ENCODE data around the gene HABP4.
"Not testable (repeated sequence)": the region's sequence is repeated elsewhere in the genome, so short reads cannot be mapped to it uniquely, and the experiment has no call there.

HABP4 gene

DNA sequence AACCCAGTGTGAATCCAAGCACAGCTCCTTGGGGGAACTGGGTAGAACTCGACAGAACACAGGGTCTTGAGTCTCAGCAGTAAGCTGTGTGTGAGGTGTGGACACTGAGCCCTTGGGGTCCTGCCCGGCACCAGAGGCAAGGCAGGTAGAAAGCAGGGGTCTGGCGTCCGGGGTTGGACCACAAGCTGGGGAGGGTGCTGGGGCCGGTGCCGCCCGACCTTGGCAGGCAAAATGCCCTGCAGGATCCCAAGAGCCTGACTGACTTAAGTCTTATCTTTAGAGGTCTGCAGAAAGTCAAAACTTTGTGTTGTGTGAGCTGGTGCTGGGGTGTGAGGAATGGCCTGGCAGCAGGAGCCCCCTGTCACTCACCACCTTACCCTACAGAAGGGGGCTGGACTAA is 49.3 kb downstream of the HABP4 start:
- DNase-seq (ENCODE audit: low spot score): no peak

DNA sequence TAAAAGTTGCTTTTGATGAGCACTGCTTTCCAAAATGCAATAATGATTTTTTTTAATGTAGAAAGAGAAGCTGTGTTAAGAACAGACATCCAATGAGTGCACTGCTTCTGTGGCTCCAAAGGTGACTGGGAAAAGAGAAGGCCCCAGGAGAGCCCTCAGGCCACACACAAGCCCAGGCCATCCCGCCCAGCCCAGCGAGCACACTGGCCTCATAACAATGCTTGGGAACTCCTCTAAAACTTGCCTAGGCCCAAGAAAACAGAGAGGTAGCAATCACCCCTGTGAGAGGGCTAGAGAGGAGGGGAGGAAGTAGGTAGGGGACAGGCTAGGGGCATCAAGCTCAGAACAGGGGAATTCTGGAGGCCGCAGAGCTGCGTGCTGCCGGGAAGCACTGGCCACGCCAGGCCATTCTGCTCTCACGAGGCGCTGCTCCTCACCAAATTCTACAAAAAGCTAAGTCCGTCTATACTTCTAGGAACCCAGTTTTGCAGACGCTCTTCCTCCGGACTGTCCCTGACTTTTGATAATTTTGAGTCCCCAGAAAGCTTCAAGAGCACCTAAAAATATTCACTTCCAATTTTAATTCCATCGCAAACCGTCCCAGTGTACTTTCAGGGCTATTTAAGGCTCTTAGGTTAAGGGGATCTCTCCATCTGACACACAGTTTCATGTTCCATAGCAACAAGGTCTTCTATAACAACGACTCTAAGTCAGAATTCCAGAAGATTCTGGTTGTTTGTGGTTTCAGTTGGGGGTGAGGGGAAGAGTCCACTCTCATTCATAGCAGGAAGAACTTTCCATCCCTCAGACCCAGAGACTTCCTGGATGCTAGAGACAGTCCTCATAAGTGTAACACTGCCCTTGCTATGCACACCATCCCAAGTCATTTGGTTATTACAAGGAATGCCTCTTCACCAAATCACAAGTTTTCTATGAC is 51.0 kb downstream of the HABP4 start:
- DNase-seq (ENCODE audit: low spot score): no peak

DNA sequence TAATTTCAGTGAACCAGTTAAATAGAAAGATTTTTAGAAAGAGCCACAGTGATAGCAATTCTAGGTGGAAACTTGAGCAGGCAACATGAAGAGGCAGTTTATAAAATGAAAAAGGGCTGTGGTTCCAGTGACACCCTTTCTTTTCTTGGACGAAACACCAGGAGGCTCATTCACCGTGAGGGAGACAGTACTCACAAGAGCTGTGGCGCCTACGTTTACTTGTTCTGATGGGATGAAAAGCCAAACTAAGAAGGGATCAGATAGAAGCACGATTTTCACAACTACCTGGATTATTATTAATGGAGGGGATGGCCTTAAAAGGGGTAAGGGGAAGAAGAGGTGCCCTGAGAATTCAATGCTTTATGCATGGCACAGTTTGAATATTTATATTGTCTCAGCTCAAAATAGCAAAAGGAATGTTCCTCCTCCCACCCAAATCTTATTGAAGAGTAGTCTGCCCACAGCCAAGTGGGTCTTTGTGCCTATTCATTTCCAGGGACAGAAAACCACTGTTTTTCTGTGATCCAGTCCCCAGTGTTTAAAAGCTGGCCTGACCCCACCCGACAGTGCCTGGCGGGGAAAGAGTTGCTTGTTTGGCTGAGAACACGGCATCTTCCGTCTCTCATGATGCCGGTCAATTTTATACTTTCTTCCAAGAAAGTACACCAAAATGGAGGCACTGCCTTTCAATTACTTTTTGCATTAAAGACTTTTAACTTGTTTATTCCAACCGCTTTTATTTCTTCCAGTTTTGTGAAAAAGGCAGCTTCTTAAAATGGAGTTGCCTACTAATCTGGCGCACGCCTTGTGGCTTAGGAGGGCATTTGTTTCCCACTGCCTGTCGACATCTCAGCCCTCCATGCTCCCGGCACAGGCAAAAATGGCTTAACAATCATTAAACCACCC is 51.9 kb downstream of the HABP4 start:
- no peak for DNase-seq (ENCODE audit: low spot score)

DNA sequence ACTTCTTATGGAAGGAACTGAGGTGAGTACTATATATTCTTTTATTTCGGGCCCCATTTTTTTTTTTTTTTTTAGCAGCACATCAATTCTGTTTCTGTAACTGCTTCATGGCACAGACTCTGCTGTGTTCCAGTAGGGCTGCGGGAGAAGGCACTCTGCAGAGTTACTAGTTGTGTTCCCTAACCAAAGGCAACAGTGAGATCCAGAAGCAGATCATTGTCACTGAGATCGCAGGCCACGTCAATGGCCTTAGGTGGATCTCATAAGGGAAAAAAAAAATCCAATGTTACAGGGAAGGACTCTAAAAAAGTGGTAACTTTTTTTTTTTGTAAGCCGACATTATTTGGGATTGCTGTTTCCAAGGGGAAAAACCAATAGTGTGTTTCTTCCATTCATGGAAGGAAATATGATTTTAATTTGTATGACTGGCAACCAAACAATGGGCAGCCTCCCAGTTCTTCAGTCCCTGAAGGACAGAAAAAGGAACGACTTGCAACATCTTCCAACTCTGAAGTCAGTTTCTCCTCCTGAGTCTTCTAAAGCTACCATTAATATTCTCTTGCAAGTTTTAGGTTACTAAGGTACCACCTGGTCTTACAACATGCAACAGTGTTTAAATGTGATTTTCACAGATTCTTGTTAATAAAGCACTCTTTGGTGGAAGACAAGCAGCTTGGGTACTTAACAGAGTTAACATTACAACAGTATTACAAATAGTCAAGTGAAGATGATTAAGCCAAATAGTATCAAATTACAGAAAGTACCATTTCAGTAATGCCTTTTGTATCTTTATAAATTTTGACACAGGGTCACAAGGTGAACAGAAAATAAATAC is 52.8 kb downstream of the HABP4 start:
- no peak for DNase-seq (ENCODE audit: low spot score)

DNA sequence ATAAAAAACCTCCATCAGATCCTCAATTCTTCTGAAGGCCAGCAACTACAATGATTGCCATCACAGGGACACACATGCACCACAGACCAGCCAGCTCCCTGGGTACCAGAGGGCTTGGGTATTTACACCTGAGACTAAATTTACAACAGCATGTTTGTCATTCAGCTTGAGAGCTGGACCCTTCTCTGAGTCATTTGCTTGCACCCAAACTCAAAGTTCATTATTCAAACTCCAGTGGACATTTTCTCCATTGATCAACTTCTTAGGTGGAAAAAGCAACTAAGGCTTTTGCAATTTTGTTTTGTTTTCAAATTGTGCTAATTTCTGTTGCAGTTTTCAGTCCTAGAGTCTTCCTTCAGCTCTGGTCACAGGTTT is 53.4 kb downstream of the HABP4 start:
- not testable (repeated sequence) for DNase-seq (ENCODE audit: low spot score)

DNA sequence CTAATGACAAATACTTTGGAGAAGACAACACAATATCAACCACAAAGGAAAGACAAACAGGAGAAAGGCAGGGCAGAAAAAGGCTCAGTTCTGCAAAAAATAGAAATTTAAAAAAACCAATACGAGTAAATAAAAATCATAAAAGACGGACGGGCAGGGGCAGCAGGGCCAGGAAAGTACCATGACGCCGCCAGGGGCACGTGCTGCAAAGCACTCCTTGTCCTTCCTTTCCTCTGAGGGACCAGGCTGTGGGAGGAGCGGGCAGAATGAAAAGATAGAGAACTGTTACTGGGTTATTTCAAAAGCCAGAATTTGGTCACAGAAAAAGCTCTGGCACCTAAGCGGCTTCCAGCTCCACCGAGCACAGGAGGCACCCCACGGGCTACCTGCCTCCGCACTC is 53.9 kb downstream of the HABP4 start:
- DNase-seq (ENCODE audit: low spot score): no peak

DNA sequence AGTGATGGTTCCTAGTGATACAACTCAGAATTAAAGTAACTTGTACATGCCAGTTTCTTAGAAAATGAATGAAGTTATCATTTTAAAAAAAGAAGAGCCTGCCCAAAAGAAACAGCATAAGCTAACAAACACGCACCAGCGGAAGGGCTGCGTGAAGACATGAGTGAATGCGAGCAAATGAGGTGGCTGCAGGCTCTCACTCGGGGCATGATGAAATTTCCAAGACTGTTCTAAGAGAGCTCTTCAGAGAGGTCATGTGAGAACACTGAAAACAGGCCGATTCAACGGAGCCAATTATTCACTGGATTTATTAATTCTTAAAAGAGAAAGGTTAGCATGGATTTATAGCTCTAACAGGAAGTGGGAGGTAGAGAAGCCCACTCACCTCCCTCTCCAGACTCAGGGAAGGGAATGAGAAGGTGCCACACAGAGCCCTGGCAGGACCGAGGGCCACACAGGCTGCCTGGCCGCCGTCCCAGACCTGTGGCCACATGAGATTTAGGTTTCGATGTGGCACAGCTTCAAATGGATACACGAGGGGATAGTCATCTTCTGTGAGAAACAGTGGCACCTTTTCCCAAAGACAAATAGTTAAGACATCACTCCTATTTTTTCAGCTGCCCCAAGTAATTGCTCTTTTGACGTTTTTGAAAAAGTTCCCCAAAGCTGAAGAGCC is 55.5 kb downstream of the HABP4 start:
- DNase-seq (ENCODE audit: low spot score): no peak

DNA sequence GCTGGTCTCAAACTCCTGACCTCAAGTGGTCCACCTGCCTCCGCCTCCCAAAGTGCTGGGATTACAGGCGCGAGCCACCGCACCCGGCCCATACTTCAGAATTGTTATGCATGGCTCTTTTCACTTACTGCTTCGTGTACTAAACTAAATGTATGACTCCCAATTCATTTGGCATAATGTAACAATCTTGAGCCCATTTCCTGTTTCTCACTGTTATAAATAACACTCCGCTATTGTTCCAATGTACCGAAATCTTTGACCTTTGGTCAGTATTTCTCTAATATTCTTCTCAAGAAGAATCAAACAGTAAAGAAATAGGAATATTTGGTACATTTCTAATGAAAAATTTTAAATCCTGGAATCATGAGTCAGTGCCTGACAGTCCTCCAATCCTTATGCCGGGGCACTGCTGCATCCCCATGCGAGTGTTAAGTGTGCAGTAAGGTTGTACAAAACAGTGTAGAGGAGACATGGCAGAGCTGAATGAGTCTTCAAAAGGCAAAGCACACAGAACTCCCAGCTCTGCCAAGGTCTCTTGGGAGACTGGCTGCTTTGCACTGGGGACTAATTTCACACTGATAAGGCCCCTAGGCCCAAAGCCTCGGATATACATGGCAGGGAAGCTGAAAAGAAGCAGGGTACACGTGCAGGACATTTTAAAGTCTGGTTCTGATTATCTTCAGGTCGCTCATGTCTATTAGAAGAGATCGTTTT is 58.4 kb downstream of the HABP4 start:
- no peak for DNase-seq (ENCODE audit: low spot score)

DNA sequence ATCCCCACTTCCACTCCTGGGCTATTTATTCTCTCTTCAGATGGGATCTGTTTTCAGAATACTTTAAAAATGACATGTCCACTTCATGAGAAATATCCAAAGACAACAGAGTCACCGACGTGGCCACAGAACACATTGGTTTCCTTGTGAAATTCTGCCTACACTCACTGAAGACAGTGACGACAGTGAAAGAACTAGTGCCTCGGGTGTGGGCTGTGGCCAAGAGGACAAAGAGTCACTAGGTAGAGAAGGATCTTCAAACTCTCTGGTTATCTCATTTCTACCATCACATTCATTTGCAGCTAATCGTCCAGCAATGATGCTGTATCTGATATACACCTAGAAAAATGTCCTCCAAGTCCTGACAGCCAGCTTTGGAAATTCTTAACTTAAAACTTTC is 59.1 kb downstream of the HABP4 start:
- no peak for DNase-seq (ENCODE audit: low spot score)

DNA sequence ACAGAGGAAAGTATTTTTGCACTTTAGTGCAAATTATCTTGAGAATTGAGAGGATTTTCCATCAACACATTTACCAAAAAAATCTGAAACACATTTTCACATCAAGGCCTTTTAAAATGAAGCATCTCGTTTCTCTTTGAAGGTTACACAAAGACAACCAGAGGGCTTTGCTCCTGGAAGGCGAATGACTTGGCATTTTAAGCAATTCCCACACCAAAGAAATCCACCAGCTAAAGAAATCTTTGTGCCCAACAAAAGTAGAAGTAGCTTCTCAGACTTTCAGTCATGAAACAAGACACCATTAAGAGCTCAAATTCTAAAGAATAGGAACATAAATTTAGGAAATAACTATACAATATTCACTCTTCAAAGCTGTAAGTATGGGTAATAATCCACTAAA is 59.9 kb downstream of the HABP4 start:
- no peak for DNase-seq (ENCODE audit: low spot score)

DNA sequence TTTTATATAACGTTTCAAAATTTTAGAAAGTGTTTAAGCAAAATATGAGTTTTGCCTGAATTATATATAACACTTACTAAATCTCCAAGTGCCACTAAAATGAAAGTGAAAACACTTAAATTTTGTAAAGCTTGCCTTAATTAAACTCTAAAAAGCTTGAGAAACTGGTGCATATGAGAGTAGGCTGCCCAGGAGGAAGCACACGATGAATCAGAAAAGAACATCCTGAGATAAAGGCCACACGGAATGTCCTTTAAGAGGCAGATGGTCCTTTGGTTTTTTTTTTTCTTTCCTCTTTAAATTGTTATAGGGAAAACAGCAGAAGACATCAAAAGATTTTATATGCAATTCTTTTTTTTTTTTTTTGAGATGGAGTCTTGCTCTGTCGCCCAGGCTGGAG is 60.3 kb downstream of the HABP4 start:
- no peak for DNase-seq (ENCODE audit: low spot score)

DNA sequence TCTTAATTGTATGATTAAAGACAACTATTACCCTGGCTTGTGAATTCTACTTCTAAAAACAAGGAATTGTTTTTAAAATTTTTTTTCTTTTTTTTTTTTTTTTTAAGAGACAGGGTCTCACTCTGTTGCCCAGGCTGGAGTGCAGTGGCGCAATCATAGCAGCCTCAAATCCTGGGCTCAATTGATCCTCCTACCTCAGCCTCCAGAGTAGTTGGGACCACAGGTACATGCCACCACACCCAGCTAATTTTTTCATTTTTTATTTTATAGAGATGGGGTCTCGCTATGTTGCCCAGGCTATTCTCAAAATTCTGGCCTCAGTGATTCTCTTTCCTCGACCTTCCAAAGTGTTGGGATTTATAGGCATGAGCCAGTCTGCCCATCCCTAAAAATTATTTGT is 62.3 kb downstream of the HABP4 start:
- DNase-seq (ENCODE audit: low spot score): no peak

DNA sequence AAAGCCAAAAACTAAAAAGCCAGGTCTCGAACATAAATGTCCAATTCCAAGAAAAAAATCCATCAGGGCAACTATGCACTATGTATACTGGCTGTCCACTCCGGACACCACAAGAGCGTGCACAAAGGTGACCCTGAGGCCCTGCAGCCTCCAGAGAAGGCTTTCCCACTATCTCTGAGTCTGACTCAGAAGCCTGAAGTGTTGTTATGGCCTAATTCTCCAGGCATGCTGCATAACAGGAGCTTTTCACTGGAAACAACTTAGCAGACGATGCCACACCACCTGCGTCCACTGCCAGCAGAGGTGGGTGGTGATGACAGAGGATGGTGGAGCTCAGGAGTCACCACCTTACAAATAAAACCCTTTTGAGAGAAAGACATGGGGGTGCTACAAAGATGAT is 63.7 kb downstream of the HABP4 start:
- DNase-seq (ENCODE audit: low spot score): no peak

DNA sequence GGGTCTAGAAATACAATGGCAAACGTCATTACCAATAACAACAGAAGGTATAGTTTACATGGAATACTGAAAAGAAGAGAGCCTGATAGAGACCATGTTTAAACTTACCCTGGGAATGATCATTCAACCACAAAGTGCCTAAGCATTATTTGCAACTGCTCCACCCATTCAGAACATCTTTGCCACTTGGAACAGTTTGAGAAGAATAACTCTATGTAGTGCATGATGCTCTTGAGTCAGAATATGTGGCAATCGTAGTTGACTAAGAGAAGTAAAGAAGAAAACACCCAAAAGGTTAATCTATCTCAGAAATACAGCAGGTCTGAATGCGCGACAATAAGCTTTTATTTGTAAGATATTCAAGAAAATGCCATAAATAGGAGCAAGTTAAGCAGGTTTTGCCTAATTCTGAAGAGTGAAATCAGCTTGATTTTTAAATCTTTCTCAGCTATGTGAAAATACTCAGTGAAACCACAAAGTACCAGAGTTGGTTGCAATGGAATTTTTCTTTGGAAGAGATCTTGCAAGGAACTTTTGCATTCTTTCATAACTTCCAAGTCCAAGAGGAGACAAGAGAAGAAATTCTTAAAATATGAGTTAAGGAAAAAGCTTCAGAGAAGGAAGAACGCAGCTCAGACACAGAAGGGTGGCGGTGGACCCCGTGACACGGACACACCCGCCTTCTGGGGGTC is 64.3 kb downstream of the HABP4 start:
- no peak for DNase-seq (ENCODE audit: low spot score)

DNA sequence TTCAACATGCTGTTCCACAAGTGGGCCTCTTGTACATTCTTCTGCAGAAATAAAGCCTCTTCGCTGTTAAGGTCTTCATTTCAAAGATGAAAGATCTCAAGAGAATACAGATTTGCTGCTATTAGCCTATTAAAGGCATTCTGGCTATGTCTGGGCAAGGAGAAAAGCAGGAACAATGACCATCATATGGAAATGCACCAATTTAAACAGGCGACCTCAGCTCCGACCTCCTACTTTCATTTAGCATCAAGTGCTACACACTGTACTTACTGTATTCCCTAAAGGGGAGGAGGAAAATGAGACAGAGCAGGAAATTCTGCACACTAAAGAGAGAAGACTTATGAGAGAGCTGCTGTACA is 64.8 kb downstream of the HABP4 start:
- no peak for DNase-seq (ENCODE audit: low spot score)

DNA sequence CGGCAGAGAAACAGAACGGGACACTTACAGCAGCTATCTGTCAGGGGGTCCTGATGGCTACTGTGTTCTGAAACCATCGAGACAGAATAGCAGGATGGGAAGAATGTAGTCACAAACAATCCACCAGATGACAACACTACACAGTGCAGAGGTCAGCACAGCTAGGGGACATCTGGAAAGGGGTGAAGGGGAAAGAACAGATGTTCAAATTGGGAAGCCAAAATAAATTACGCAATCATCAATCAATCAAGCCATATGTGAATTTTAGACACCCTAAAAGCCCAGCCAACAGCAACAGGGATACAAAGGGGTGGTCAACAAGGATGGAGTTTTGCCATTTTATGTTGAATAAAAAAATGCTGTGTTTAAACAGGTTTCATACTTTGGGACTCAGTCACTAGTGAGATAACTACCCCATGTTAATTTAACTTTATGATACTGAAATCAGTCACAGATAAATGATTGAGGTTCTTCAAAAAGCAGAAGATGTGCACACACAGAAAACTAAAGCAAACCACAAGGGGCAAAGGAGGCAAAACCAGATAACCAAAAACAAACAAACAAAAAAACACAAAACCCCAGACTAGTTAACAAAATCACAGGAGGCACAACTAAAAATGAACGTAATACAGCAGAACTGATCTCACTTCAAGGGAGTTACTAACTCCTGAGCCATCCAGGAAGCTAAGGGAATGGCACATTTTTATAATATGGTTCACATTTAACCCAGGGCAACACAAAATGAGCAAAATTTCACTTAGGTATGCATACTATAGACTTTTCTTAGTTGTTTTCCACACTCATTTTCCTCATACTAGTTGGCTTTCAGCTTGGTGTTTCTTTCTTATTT is 65.9 kb downstream of the HABP4 start:
- no peak for DNase-seq (ENCODE audit: low spot score)

DNA sequence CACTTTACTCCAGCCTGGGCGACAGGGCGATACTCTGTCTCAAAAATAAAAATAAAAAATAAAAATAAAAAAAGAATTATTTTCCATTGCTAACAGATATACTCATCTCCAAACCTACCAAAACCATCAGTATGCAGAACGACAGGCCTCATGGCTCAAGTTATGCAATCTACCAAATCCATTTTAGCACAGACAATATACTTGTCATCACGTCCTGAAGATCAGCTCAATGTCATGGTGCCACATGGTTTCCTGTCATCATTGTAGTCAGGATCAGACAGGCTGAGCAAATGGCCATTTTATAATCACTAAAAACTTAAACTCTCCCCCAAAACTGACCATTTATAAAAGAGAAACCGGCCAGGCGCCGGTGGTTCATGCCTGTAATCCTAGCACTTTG is 69.1 kb downstream of the HABP4 start:
- no peak for DNase-seq (ENCODE audit: low spot score)

DNA sequence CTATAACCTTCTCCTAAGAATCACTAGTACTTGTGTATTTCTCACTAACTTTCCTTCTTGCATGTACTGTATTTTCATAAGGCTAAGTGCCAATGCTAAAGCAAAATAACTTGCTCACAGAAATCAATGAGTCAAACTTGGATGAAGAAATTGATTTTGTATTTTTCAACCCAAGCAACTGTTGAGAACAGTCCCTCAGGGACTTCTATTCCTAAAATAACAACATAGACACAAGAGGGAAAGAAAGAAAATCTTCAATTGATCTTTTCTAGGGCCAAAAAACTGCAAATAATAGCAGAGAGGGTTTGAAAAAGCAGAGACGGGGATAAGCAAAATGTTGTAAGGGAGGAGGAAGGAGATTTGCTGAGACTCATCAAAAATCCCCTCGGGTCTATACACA is 69.8 kb downstream of the HABP4 start:
- no peak for DNase-seq (ENCODE audit: low spot score)

DNA sequence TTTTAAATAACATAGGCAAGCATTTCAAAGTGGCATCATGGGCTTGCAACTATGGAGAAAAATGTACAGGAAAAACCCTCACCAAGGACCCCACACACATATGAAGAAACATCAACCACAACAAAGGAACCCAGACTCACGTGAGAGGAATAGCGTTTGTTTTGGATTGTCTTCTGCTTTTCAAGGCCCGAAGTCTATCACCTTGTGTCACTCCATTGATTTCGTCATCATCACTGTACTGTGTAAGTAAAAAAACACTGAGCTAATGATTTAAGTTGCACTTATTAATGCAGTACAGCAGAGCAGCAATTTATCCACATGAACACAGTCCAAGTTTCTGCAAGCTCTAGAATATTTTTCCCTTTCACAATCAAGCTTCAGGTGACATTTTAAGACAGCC is 72.4 kb downstream of the HABP4 start:
- DNase-seq (ENCODE audit: low spot score): no peak

DNA sequence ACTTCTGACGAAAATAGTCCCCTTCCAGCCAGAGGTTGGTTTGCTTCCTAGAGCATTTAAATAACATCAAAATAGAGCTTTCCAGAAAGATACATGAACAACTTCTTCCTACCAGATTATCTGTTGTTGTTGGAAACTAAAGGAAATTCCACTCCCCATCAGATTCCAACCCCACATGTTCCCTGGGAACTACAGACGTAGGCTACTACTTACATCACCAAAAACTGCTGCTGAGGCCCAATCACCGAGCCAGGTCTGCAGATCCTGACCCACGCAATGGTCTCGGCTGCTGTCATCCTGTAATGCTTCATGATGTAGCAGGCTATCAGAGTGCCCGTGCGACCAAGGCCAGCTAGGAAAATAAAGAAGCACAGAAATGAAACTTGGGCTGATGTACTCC is 73.4 kb downstream of the HABP4 start:
- no peak for DNase-seq (ENCODE audit: low spot score)

All from D341Med (cell line).